ENCODE results near the gene CD37. TPM values are rescaled to one million over a fixed set of nuclear protein-coding genes. Genes with fewer than 3 reads are reported as not detected.
"Not testable (repeated sequence)": the region's sequence is repeated elsewhere in the genome, so short reads cannot be mapped to it uniquely, and the experiment has no call there.

CD37 gene
- 2.3 TPM for total RNA-seq

DNA sequence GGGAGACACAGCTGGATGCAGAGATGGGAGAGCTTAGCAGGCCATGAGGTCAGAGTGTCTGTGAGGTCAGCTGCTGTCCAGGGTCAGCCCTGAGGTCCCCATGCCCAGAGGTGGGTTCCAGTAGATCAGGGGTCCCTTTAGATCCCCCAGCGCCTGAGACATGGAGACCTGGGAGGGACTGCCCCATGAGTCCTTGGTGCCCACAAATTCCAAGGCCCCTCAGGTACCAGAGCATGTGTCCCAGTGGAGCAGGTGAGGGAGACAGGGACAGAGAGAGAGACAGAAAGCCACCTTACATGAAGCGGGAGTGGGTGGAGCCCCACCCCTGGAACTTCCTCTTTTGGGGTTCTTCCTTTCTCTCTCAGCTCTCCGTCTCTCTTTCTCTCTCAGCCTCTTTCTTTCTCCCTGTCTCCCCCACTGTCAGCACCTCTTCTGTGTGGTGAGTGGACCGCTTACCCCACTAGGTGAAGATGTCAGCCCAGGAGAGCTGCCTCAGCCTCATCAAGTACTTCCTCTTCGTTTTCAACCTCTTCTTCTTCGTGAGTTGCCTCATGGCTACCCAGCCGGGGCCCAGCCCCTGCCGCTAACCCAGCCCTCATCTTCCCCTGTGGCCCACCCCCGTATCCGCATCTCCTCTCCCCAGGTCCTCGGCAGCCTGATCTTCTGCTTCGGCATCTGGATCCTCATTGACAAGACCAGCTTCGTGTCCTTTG lies at the start of gene CD37:
Gene CD37 (plus strand): TSS at position 336 of the 713 bp plus-strand sequence. CDS start 135 bp downstream, at position 471.
- no peak for DNase-seq

DNA sequence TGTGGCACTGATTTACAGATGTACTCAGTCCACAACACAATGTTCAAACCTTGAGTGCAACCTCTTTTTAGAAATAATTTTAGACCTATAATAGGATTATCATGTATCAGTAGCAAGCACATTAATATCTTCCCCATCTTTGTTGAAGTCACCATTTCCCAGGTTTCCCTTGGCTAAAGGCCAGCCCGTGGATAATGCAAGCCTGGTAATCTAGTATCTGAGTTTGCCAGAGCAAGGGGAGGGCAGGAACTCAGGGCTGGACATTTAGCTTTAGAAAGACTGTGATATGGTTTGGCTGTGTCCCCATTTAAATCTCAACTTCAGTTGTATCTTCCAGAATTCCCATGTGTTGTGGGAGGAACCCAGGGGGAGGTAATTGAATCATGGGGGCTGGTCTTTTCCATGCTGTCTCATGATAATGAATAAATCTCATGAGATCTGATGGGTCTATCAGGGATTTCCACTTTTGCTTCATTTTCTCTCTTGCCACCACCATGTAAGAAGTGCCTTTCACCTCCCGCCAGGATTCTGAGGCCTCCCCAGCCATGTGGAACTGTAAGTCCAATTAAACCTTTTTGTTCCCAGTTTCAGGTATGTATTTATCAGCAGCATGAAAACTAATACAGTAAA lies 48.0 kb upstream of the CD37 start:
- no peak for DNase-seq

DNA sequence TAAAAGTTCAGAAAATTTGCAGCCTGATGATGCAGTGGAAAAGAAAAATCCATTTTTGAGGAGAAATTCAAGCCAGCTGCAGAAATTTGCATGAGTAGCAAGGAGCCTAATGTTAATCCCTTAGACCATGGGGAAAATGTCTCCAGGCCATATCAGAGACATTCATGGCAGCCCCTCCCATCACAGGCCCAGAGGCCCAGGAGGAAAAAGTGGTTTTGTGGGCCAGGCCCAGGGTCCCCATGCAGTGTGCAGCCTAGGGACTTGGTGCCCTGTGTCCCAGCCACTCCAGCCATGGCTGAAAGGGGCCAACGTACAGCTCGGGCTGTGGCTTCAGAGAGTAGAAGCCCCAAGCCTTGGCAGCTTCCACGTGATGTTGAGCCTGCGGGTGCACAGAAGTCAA lies 47.0 kb upstream of the CD37 start:
- not testable (repeated sequence) for DNase-seq

DNA sequence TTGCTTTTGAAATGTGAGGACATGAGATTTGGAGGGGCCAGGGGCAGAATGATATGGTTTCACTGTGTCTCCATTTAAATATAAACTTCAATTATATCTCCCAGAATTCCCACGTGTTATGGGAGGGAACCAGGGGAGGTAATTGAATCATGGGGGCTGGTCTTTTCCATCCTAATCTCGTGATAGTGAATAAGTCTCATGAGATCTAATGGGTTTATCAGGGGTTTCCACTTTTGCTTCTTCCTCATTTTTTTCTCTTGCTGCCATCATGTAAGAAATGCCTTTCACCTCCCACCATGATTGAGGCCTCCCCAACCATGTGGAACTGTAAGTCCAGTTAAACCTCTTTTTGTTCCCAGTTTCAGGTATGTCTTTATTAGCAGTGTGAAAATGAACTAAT lies 45.9 kb upstream of the CD37 start:
- not testable (repeated sequence) for DNase-seq

DNA sequence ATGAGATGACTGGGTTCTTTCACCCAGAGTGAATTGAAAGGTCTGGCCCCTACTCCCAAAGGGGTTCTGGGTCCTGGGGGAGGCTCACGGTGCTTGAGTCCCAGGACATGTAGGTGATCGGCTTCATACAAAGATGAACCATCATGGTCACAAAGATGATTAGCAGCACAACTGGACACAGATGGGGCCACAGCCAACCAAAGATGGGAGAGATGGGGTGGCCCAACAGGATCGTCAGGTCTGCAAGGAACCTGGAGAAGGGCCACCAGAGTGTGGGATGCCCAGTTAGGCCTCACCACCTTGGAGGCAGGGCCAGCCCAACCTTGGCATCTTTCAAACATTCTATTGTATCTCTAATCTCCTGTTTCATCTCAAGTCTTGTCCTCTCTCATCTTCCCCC lies 44.7 kb upstream of the CD37 start:
- no peak for DNase-seq

- DNase-seq = no peak
Measured at GRCh38 chr19:49294401-49294800, 40.8 kb upstream of the CD37 start.

- DNase-seq = no peak
Measured at GRCh38 chr19:49295208-49295880, 39.9 kb upstream of the CD37 start.

GRCh38 chr19:49297403-49297802 lies 37.8 kb upstream of the CD37 start:
- DNase-seq = no peak

DNA sequence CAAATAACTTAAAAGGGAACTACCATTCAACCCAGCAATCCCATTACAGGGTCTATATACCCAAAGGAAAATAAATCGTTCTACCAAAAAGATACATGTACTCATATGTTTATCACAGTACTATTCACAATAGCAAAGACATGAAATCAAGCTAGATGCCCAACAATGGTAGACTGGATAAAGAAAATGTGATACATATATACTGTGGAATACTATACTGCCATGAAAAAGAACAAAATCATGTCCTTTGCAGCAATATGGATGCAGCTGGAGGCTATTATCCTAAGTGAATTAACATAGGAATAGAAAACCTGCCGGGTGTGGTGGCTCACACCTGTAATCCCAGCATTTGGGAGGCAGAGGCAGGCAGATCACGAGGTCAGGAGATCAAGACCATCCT lies 36.6 kb upstream of the CD37 start:
- DNase-seq = not testable (repeated sequence)

GRCh38 chr19:49301165-49301865 lies 33.9 kb upstream of the CD37 start:
- DNase-seq = peak; percentile 73

DNA sequence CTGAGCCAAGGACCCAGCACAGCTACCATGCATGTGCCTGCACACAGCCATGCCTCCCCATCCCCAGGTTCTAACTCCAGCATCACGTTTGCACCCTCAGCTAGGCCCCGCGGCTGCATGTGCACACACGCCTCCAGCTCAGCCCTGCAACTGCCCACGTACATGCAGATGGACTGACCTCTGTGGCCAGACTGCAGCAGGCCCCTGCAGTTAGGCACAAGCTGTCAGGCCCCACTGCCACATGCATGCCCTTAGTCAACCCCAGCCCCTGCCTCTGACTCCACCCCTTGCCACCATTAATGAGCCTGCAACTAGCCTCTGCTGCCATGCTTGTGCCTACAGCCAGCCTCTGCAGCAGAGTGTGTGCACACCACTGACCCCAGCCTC lies 33.3 kb upstream of the CD37 start:
- DNase-seq = no peak

DNA sequence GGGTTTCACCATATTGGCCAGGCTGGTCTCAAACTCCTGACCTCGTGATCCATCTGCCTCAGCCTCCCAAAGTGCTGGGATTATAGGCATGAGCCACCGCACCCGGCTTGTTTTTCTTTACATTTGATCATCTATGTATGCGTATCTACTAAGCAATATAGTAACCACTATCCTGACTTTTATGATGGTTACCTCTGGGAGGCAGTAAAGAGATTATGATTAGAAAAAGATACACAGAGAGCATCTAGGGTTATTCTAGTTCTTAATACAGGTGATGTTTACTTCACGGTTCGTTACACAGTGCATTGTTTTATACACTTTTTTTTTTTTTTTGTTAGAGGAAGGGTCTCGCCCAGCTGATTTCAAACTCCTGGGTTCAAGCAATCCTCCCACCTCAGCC lies 28.5 kb upstream of the CD37 start:
- DNase-seq = not testable (repeated sequence)

GRCh38 chr19:49309087-49309486 lies 26.1 kb upstream of the CD37 start:
- DNase-seq = no peak

GRCh38 chr19:49315111-49315510 lies 20.1 kb upstream of the CD37 start:
- no peak for DNase-seq

DNA sequence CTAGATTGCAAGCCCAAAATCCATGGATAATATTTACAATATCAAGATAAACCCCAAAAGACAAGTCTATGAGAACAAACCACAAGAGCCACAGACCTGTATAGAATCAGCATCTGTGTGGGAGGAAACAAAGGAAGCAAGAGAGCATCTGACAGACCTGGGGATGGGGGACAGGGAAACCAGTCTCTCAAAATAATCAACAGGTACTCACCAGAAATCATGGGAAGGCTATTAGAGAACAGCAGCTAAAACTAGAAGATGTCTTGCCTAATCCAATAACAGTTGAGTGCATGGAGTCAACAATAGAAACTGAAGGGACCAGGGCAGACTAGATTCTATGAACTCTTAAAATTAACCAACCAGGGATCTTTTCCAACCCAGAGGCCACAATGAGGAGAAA lies 18.9 kb upstream of the CD37 start:
- no peak for DNase-seq

- no peak for DNase-seq
Measured at GRCh38 chr19:49318296-49318695, 16.9 kb upstream of the CD37 start.

DNA sequence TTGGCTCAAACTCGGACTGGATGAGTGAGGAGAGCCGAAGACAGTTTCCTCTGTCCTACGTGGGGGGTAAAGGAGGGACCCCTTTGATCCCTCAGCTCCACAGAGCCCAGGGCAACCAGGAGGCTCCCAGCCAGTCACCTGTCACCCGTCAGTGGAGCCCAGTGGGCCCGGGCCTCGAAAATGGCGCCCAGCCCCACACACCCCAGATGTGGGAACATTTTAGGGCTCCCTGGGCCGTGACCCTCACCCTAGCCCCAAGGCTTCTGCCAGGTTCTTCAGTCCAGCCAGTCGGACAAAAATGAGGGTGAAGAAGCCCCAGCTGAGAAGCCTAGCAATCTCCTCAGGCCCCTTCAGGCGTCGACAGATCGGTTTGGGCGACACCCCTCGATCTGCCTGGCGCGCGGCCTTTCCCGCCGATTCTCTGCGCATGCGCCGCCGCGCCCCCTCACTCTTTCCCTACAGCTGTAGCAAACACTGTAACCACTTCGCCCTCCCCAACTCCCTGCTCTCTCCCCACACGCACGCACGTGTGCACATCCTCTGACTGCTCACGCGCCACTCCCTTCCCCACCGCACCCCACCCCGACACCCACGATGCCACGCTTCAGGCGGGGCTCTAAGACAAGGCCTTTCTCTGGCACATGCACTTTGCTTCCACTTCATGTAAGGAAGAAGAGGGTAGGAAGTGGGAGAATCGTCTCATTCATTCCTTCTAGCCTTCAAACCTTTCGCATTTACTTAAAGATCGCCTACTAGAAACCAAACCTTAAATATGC lies 10.2 kb upstream of the CD37 start, which contains the start of gene SLC6A16:
Gene SLC6A16 (minus strand): TSS at position 391 of the 776 bp plus-strand sequence. CDS start 13,844 bp downstream, outside the sequence.
- no peak for DNase-seq

DNA sequence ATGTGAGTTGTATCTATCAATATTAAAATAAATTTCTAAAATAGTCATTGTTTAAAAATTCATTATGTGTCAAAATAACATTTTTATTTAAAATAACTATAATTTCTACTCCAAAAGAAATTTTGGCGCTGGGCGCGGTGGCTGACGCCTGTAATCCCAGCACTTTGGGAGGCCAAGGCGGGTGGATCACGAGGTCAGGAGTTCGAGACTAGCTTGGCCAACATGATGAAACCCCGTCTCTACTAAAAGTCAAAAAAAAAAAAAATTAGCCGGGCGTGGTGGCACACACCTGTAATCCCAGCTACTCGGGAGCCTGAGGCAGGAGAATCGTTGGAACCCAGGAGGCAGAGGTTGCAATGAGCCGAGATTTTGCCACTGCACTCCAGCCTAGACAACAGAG lies 9.4 kb upstream of the CD37 start:
- DNase-seq = not testable (repeated sequence)

DNA sequence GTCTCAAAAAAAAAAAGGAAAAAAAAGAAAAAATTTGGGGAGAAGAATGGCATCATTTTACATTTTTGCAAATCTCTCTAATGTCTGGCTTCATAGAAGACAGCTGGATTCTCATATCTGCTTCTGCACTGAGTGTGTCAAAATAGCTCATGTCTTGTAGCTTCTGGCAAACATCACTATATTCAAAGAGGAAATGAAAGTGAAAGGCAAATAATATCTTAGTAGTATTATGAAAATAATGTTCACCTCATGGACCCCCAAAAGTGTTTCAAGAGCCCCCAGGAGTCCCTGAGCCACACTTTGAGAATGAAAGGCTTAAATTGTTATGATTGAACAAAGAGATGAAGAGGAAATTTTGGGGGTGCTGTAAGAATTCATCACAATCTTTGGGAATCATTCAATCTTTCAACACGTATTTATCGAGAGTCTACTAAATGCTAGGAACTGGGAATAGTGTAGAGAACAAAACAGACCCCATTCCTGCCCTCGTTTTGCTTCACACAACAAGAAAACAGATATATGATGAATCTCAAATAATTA lies 9.0 kb upstream of the CD37 start:
- no peak for DNase-seq

GRCh38 chr19:49327878-49328544 lies 7.2 kb upstream of the CD37 start:
- DNase-seq = no peak

- no peak for DNase-seq
Measured at GRCh38 chr19:49328741-49329140, 6.5 kb upstream of the CD37 start.

All from tongue (tissue), 2 donors.